HEK293 (cell line): Measurements from ENCODE around the gene RBM45.

Source experiments
- CTCF ChIA-PET: fragments of 350-600 bp; formaldehyde crosslinking; extraction: SDS; loops from one replicate; lab custom pipeline; 2021; ENCODE audit warnings: antibody characterized with exemption; lab: Yijun Ruan, JAX
- POLR2A ChIA-PET: fragments of 300-600 bp; formaldehyde crosslinking; extraction: SDS; loops from one replicate; lab custom pipeline; 2020; ENCODE audit warnings: antibody characterized with exemption, inconsistent platforms; lab: Yijun Ruan, JAX
- H3K27ac ChIP-seq: fragments of 200-500 bp; sonication (Bioruptor generic); 2 replicates; pipeline ENCODE4 v1.5.1; 2014; ENCODE audit warnings: low read depth, low read length, control low read depth, inconsistent platforms; ENCODE audit errors: extremely low read depth
- H3K36me3 ChIP-seq, 2 experiments: fragments of 200-500 bp in 1 of 2; sonication (Bioruptor generic) in 1 of 2; 1 replicate in 1 of 2; 2 replicates in 1 of 2; pipeline ENCODE4 v1.5.1; 2014 to 2017; ENCODE audit warnings: inconsistent platforms in 2 of 2, low read length in 2 of 2; ENCODE audit not compliant: control insufficient read depth in 2 of 2, insufficient read depth in 1 of 2
- H3K4me1 ChIP-seq: fragments of 200-500 bp; sonication (Bioruptor generic); 2 replicates; pipeline ENCODE4 v1.5.1; 2014; ENCODE audit warnings: mild to moderate bottlenecking, low read length, inconsistent platforms; ENCODE audit not compliant: control insufficient read depth, insufficient read depth
- H3K4me3 ChIP-seq: 2 replicates; pipeline ENCODE4 v1.5.1; 2011; ENCODE audit warnings: low read depth, mild to moderate bottlenecking, control low read depth, low read length, moderate library complexity
- H3K9me3 ChIP-seq: fragments of 200-500 bp; sonication (Bioruptor generic); 2 replicates; pipeline ENCODE4 v1.5.1; 2014; ENCODE audit warnings: low read depth, low read length, inconsistent platforms; ENCODE audit not compliant: control insufficient read depth, insufficient read depth
- KLF7 ChIP-seq: fragments of 450-650 bp; formaldehyde crosslinking; IDR thresholded peaks from 2 replicates; pipeline ENCODE4 v1.5.1; 2016; ENCODE audit warnings: missing biosample characterization, missing genetic modification characterization, borderline replicate concordance
- RBAK ChIP-seq: fragments of 450-650 bp; formaldehyde crosslinking; IDR thresholded peaks from 2 replicates; pipeline ENCODE4 v1.5.1; 2016; ENCODE audit warnings: missing biosample characterization, missing genetic modification characterization
- REPIN1 ChIP-seq: fragments of 450-650 bp; formaldehyde crosslinking; IDR thresholded peaks from 2 replicates; pipeline ENCODE4 v1.5.1; 2017; ENCODE audit warnings: missing biosample characterization, missing genetic modification characterization, low read depth
- SCRT1 ChIP-seq: fragments of 450-650 bp; formaldehyde crosslinking; IDR thresholded peaks from 2 replicates; pipeline ENCODE4 v1.5.1; 2016; ENCODE audit warnings: missing biosample characterization, missing genetic modification characterization, borderline replicate concordance
- SP3 ChIP-seq: fragments of 450-650 bp; formaldehyde crosslinking; IDR thresholded peaks from 2 replicates; pipeline ENCODE4 v1.5.1; 2016; ENCODE audit warnings: missing biosample characterization, missing genetic modification characterization
- ZBTB20 ChIP-seq: fragments of 450-650 bp; formaldehyde crosslinking; IDR thresholded peaks from 2 replicates; pipeline ENCODE4 v1.5.1; 2016; ENCODE audit warnings: missing biosample characterization, missing genetic modification characterization
- ZBTB48 ChIP-seq: fragments of 450-650 bp; formaldehyde crosslinking; IDR thresholded peaks from 2 replicates; pipeline ENCODE4 v1.5.1; 2016; ENCODE audit warnings: missing biosample characterization, missing genetic modification characterization
- ZNF121 ChIP-seq: fragments of 450-650 bp; formaldehyde crosslinking; IDR thresholded peaks from 2 replicates; pipeline ENCODE4 v1.5.1; 2016; ENCODE audit warnings: missing biosample characterization, missing genetic modification characterization
- ZNF133 ChIP-seq: fragments of 450-650 bp; formaldehyde crosslinking; IDR thresholded peaks from 2 replicates; pipeline ENCODE4 v1.5.1; 2016; ENCODE audit warnings: missing biosample characterization, missing genetic modification characterization
- ZNF18 ChIP-seq: fragments of 450-650 bp; formaldehyde crosslinking; IDR thresholded peaks from 2 replicates; pipeline ENCODE4 v1.5.1; 2016; ENCODE audit warnings: missing biosample characterization, missing genetic modification characterization
- ZNF24 ChIP-seq: fragments of 450-650 bp; formaldehyde crosslinking; IDR thresholded peaks from 2 replicates; pipeline ENCODE4 v1.5.1; 2016; ENCODE audit warnings: missing biosample characterization, missing genetic modification characterization
- ZNF302 ChIP-seq: fragments of 450-650 bp; formaldehyde crosslinking; IDR thresholded peaks from 2 replicates; pipeline ENCODE4 v1.5.1; 2016; ENCODE audit warnings: missing biosample characterization, missing genetic modification characterization, low read depth
- ZNF391 ChIP-seq: fragments of 450-650 bp; formaldehyde crosslinking; IDR thresholded peaks from 2 replicates; pipeline ENCODE4 v1.5.1; 2016; ENCODE audit warnings: low read depth, missing biosample characterization, missing genetic modification characterization, borderline replicate concordance
- ZNF416 ChIP-seq: fragments of 450-650 bp; formaldehyde crosslinking; IDR thresholded peaks from 2 replicates; pipeline ENCODE4 v1.5.1; 2016; ENCODE audit warnings: missing biosample characterization, missing genetic modification characterization
- ZNF423 ChIP-seq: fragments of 450-650 bp; formaldehyde crosslinking; IDR thresholded peaks from 2 replicates; pipeline ENCODE4 v1.5.1; 2016; ENCODE audit warnings: missing biosample characterization, missing genetic modification characterization
- ZNF514 ChIP-seq: fragments of 450-650 bp; formaldehyde crosslinking; IDR thresholded peaks from 2 replicates; pipeline ENCODE4 v1.5.1; 2016; ENCODE audit warnings: missing biosample characterization, missing genetic modification characterization
- ZNF529 ChIP-seq: fragments of 450-650 bp; formaldehyde crosslinking; IDR thresholded peaks from 2 replicates; pipeline ENCODE4 v1.5.1; 2017; ENCODE audit warnings: missing genetic modification characterization, missing biosample characterization; ENCODE audit not compliant: insufficient replicate concordance
- ZNF544 ChIP-seq: fragments of 450-650 bp; formaldehyde crosslinking; IDR thresholded peaks from 2 replicates; pipeline ENCODE4 v1.5.0; 2017; ENCODE audit warnings: missing biosample characterization, missing genetic modification characterization
- ZNF558 ChIP-seq: fragments of 450-650 bp; formaldehyde crosslinking; IDR thresholded peaks from 2 replicates; pipeline ENCODE4 v1.5.1; 2016; ENCODE audit warnings: missing biosample characterization, missing genetic modification characterization
- ZNF654 ChIP-seq: fragments of 450-650 bp; formaldehyde crosslinking; IDR thresholded peaks from 2 replicates; pipeline ENCODE4 v1.5.1; 2016; ENCODE audit warnings: low read depth, missing biosample characterization, missing genetic modification characterization
- ZNF658 ChIP-seq: fragments of 450-650 bp; formaldehyde crosslinking; IDR thresholded peaks from 2 replicates; pipeline ENCODE4; 2016; ENCODE audit warnings: missing biosample characterization, missing genetic modification characterization
- ZNF707 ChIP-seq: fragments of 450-650 bp; formaldehyde crosslinking; IDR thresholded peaks from 2 replicates; pipeline ENCODE4 v1.5.1; 2016; ENCODE audit warnings: missing biosample characterization, missing genetic modification characterization
- ZNF776 ChIP-seq: fragments of 450-650 bp; formaldehyde crosslinking; IDR thresholded peaks from 2 replicates; pipeline ENCODE4 v1.5.0; 2017; ENCODE audit warnings: missing biosample characterization, missing genetic modification characterization, borderline replicate concordance
- ZSCAN16 ChIP-seq: fragments of 450-650 bp; formaldehyde crosslinking; IDR thresholded peaks from 2 replicates; pipeline ENCODE4 v1.5.1; 2016; ENCODE audit warnings: missing biosample characterization, missing genetic modification characterization
- ZXDB ChIP-seq: fragments of 450-650 bp; formaldehyde crosslinking; IDR thresholded peaks from 2 replicates; pipeline ENCODE4 v1.5.1; 2016; ENCODE audit warnings: missing biosample characterization, missing genetic modification characterization
- TF ChIP-seq, protein P1 (sequence below): fragments of 450-650 bp; formaldehyde crosslinking; IDR thresholded peaks from 2 replicates; pipeline ENCODE4 v1.5.1; 2016; ENCODE audit warnings: missing biosample characterization, missing genetic modification characterization
- TF ChIP-seq, protein P2 (sequence below): fragments of 450-650 bp; formaldehyde crosslinking; IDR thresholded peaks from 2 replicates; pipeline ENCODE4 v1.5.1; 2017; ENCODE audit warnings: missing biosample characterization, missing genetic modification characterization

RBM45 gene

DNA sequence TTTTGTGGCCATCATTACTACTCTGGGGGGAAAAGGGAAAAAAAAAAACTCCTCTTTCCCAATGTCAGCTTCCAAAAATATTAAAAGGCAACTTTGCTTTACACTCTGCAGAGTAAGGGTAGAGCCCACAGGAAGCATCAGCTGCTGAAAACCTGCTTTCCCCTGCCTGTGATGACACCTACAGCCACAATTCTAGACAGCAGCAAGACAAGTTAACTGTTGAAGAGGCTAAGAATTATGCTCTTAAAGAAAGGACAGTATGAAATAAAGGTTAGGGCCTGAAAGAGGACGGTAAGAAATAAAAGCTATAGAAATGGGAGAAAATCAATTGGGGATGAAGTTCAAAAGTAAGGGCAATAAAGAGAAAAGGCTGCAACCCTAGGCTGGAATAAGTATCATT is 42.7 kb upstream of the RBM45 start:
- no peak overlapping the region for H3K4me3 ChIP-seq
- H3K9me3 ChIP-seq, result no peaks in the 10 kb centered on the region
- TF ChIP-seq ZNF654 (tag by site-specific recombination) (peak; percentile 24), ZBTB48 (tag by site-specific recombination) (no peak), REPIN1 (no peak), ZNF18 (tag by site-specific recombination) (no peak), ZBTB20 (no peak), ZNF514 (no peak), RBAK (no peak), KLF7 (tag by site-specific recombination) (no peak), ZNF658 (tag by site-specific recombination) (no peak), SCRT1 (no peak), ZNF544 (no peak), ZNF302 (tag by site-specific recombination) (no peak), ZXDB (tag by site-specific recombination) (no peak)
- TF ChIP-seq, protein P1, sequence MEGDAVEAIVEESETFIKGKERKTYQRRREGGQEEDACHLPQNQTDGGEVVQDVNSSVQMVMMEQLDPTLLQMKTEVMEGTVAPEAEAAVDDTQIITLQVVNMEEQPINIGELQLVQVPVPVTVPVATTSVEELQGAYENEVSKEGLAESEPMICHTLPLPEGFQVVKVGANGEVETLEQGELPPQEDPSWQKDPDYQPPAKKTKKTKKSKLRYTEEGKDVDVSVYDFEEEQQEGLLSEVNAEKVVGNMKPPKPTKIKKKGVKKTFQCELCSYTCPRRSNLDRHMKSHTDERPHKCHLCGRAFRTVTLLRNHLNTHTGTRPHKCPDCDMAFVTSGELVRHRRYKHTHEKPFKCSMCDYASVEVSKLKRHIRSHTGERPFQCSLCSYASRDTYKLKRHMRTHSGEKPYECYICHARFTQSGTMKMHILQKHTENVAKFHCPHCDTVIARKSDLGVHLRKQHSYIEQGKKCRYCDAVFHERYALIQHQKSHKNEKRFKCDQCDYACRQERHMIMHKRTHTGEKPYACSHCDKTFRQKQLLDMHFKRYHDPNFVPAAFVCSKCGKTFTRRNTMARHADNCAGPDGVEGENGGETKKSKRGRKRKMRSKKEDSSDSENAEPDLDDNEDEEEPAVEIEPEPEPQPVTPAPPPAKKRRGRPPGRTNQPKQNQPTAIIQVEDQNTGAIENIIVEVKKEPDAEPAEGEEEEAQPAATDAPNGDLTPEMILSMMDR (tag by site-specific recombination), result 0 out of 2 replicates have a peak, but pooled peaks have one; percentile 40
- no peaks in the 10 kb centered on the region for H3K36me3 ChIP-seq
- ChIA-PET POLR2A (no interaction called here), CTCF (interaction anchor here (0.8 to 2.0 kb wide), 4 partner anchors 86 to 272 kb away, joined by 3 to 9 read pairs (median 3); no protein-coding TSS in a partner anchor)
- no peak overlapping the region for H3K27ac ChIP-seq
- no peaks in the 10 kb centered on the region for H3K4me1 ChIP-seq

DNA sequence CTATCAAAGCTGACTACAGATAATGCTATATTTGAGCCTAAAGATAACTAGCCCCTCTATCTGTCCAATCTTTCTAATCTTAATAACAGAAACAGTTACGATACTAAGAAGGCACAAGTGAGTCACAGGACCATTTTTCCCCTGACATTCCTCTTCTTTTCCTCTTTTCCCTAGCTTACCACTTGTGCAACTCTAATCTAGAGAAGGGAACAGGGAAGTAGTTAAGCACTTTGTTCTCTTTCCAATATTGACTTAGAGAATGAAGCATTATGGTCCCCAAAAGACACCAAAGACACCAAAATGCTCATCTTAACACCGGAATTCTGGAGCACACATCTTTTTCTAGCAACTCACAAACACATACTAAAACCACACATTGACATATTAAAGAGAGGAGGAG is 41.4 kb upstream of the RBM45 start:
- Histone ChIP-seq H3K4me3 (no peak overlapping the region), H3K36me3 (no peaks in the 10 kb centered on the region), H3K9me3 (no peaks in the 10 kb centered on the region), H3K27ac (no peak overlapping the region), H3K4me1 (no peaks in the 10 kb centered on the region)
- ChIA-PET POLR2A (no interaction called here), CTCF (interaction anchor here (0.7 to 1.1 kb wide), 3 partner anchors 12 to 73 kb away, joined by 3 to 4 read pairs (median 4); no protein-coding TSS in a partner anchor)
- TF ChIP-seq ZNF416 (tag by site-specific recombination), result no peak
- no peak for TF ChIP-seq ZNF707 (tag by site-specific recombination)
- TF ChIP-seq, protein P2, sequence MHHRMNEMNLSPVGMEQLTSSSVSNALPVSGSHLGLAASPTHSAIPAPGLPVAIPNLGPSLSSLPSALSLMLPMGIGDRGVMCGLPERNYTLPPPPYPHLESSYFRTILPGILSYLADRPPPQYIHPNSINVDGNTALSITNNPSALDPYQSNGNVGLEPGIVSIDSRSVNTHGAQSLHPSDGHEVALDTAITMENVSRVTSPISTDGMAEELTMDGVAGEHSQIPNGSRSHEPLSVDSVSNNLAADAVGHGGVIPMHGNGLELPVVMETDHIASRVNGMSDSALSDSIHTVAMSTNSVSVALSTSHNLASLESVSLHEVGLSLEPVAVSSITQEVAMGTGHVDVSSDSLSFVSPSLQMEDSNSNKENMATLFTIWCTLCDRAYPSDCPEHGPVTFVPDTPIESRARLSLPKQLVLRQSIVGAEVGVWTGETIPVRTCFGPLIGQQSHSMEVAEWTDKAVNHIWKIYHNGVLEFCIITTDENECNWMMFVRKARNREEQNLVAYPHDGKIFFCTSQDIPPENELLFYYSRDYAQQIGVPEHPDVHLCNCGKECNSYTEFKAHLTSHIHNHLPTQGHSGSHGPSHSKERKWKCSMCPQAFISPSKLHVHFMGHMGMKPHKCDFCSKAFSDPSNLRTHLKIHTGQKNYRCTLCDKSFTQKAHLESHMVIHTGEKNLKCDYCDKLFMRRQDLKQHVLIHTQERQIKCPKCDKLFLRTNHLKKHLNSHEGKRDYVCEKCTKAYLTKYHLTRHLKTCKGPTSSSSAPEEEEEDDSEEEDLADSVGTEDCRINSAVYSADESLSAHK (tag by site-specific recombination), result peak; percentile 73; the same call in 1 of the 2 replicates
- no peak for TF ChIP-seq ZNF121 (tag by site-specific recombination)

DNA sequence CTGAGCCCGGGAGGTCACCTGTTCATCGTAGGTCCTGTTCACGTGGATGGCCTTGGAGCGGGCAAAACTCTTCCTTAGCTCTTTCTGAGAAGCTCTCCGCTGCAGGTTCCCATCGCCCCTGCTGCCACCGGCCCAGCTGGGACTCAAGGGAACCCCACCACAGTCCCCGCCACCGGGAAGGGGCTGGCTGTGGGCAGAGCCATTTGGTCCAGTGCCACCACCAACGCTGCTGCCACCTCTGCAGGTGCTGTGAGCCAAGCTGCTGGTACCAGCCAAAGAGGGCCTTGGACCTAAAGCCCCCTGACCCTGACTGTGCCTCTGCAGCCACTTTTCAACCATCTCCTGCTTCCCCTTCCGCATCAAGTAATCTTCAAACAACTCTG is 40.2 kb upstream of the RBM45 start:
- no peak overlapping the region for H3K27ac ChIP-seq
- POLR2A ChIA-PET, result interaction anchor here (1.0 to 1.3 kb wide), 2 partner anchors 342 to 379 kb away, joined by 4 to 5 read pairs; partner anchors contain the start of genes PJVK and PRKRA
- TF ChIP-seq ZNF391 (tag by site-specific recombination), result no peak
- TF ChIP-seq ZNF423 (tag by site-specific recombination), result no peak
- no peak for TF ChIP-seq SP3 (tag by site-specific recombination)
- TF ChIP-seq ZNF24, result no peak
- no peak for TF ChIP-seq REPIN1
- TF ChIP-seq ZNF776 (tag by site-specific recombination), result no peak
- no peak for TF ChIP-seq ZNF133 (tag by site-specific recombination)
- no peak for TF ChIP-seq ZSCAN16 (tag by site-specific recombination)
- TF ChIP-seq ZNF529 (tag by site-specific recombination), result no peak
- no peak for TF ChIP-seq ZNF514
- no peak for TF ChIP-seq ZNF558 (tag by site-specific recombination)

More for the DNA sequence above, 40.2 kb upstream of the RBM45 start:
- Histone ChIP-seq H3K36me3 (no peaks in the 10 kb centered on the region), H3K4me3 (no peak overlapping the region), H3K9me3 (no peaks in the 10 kb centered on the region), H3K4me1 (no peaks in the 10 kb centered on the region)
- CTCF ChIA-PET, result interaction anchor here (0.7 to 1.6 kb wide), 2 partner anchors 88 to 1833 kb away, joined by 4 to 9 read pairs; no protein-coding TSS in a partner anchor
